Smooth muscle cell (in vitro differentiated cells): ENCODE data around the gene SP2. TPM values are rescaled to one million over a fixed set of nuclear protein-coding genes. Genes with fewer than 3 reads are reported as not detected.
"Not testable (repeated sequence)": the region's sequence is repeated elsewhere in the genome, so short reads cannot be mapped to it uniquely, and the experiment has no call there.

ENCODE experiments used
- DNase-seq: peaks from one replicate; lab custom pipeline; 2025; ENCODE audit not compliant: unreplicated experiment; lab: John Stamatoyannopoulos, UW
- H2AFZ ChIP-seq: fragments of 200-600 bp; sonication (generic); 2 replicates; pipeline ENCODE4 v1.6.0; 2016; ENCODE audit warnings: antibody characterized with exemption, low read depth, mild to moderate bottlenecking
- H3F3A ChIP-seq: fragments of 200-600 bp; sonication (generic); 2 replicates; pipeline ENCODE4 v1.6.0; 2017; ENCODE audit warnings: antibody characterized with exemption, low read depth
- H3K27ac ChIP-seq: fragments of 200-600 bp; sonication (generic); 2 replicates; pipeline ENCODE4 v1.5.1; 2016; ENCODE audit warnings: low read depth, mild to moderate bottlenecking
- H3K27me3 ChIP-seq: fragments of 200-600 bp; sonication (generic); 2 replicates; pipeline ENCODE4 v1.6.1; 2016; ENCODE audit warnings: low read depth, mild to moderate bottlenecking
- H3K36me3 ChIP-seq: fragments of 200-600 bp; sonication (generic); 2 replicates; pipeline ENCODE4 v1.5.1; 2016; ENCODE audit warnings: low read depth
- H3K4me1 ChIP-seq: fragments of 200-600 bp; sonication (generic); 2 replicates; pipeline ENCODE4 v1.5.1; 2016; ENCODE audit warnings: low read depth
- H3K4me2 ChIP-seq: fragments of 200-600 bp; sonication (generic); 2 replicates; pipeline ENCODE4 v1.6.0; 2016; ENCODE audit warnings: mild to moderate bottlenecking
- H3K4me3 ChIP-seq: fragments of 200-600 bp; sonication (generic); 2 replicates; pipeline ENCODE4 v1.5.1; 2016; ENCODE audit warnings: mild to moderate bottlenecking
- H3K79me2 ChIP-seq: fragments of 200-600 bp; sonication (generic); 2 replicates; pipeline ENCODE4 v1.6.0; 2016; ENCODE audit warnings: low read depth, mild to moderate bottlenecking
- H3K9ac ChIP-seq: fragments of 200-600 bp; sonication (generic); 2 replicates; pipeline ENCODE4 v1.6.0; 2016; ENCODE audit warnings: low read depth
- H3K9me3 ChIP-seq: fragments of 200-600 bp; sonication (generic); replicated peaks from 2 replicates; pipeline ENCODE4 v1.5.1; 2016; ENCODE audit warnings: low read depth
- H4K20me1 ChIP-seq: fragments of 200-600 bp; sonication (generic); 2 replicates; pipeline ENCODE4 v1.6.0; 2016; ENCODE audit warnings: low read depth
- WGBS: methylation state at CpG from one replicate; pipeline ENCODE4 v1.1.7; 2016; ENCODE audit warnings: low lambda C conversion rate; 5-methylcytosine and 5-hydroxymethylcytosine counted together
- polyA plus RNA-seq: library from polyadenylated mRNA; unstranded; fragments of >200 nt; fragmentation: Nextera tagmentation; extraction: Ambion mirVana; gene quantifications from 2 replicates; pipeline ENCODE4 v1.2.1, GENCODE V29; 2016
- total RNA-seq: library from RNA; depleted of rRNA; stranded (reverse); fragments of >200 nt; gene quantifications from 2 replicates; pipeline ENCODE4 v1.2.3, GENCODE V29; 2014
- TF ChIP-seq, protein P1 (sequence below): fragments of 200-600 bp; sonication (generic); IDR thresholded peaks from 2 replicates; pipeline ENCODE4 v1.5.1; 2017; ENCODE audit warnings: borderline replicate concordance, mild to moderate bottlenecking, antibody characterized with exemption; ENCODE audit not compliant: insufficient read depth, poor library complexity, severe bottlenecking

The SP2 gene
- total and polyA plus RNA-seq, 2 experiments from 2014 or later, result 2.4 to 9.0 TPM

DNA sequence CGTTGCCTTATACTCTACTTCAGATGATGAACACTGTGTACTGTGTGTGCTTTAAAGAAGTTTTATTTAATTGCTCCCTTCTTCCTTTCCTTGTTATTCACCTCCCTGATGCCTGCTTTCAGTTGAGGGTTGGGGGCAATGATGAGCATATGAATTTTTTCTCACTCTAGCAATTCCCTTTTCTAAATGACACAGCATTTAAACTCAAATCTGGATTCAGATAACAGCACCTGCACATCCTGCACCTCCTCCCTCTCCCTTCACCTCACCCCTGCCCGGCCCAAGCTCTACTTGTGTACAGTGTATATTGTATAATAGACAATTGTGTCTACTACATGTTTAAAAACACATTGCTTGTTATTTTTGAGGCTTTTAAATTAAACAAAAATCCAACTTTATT is 32.4 kb downstream of the SP2 start:
- no peaks in the 10 kb centered on the region for H3F3A ChIP-seq
- no peak overlapping the region for H3K9ac ChIP-seq
- H3K27me3 ChIP-seq, result no peaks in the 10 kb centered on the region
- H4K20me1 ChIP-seq, result no peaks in the 10 kb centered on the region
- DNase-seq, result no peak
- 94% methylated on average over 2 of the region's 2 CpGs for WGBS
- no peak overlapping the region for H3K27ac ChIP-seq
- no peaks in the 10 kb centered on the region for H3K36me3 ChIP-seq
- no peaks in the 10 kb centered on the region for H3K9me3 ChIP-seq
- no peak overlapping the region for H3K4me3 ChIP-seq
- no peak overlapping the region for H2AFZ ChIP-seq
- H3K4me1 ChIP-seq, result no peaks in the 10 kb centered on the region
- no peaks in the 10 kb centered on the region for H3K79me2 ChIP-seq
- H3K4me2 ChIP-seq, result no peak overlapping the region
- TF ChIP-seq, protein P1, sequence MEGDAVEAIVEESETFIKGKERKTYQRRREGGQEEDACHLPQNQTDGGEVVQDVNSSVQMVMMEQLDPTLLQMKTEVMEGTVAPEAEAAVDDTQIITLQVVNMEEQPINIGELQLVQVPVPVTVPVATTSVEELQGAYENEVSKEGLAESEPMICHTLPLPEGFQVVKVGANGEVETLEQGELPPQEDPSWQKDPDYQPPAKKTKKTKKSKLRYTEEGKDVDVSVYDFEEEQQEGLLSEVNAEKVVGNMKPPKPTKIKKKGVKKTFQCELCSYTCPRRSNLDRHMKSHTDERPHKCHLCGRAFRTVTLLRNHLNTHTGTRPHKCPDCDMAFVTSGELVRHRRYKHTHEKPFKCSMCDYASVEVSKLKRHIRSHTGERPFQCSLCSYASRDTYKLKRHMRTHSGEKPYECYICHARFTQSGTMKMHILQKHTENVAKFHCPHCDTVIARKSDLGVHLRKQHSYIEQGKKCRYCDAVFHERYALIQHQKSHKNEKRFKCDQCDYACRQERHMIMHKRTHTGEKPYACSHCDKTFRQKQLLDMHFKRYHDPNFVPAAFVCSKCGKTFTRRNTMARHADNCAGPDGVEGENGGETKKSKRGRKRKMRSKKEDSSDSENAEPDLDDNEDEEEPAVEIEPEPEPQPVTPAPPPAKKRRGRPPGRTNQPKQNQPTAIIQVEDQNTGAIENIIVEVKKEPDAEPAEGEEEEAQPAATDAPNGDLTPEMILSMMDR, result no peak

GRCh38 chr17:47929218-47930000 is 33.4 kb downstream of the SP2 start:
- Histone ChIP-seq H3K79me2 (no peaks in the 10 kb centered on the region), H3K27ac (no peak overlapping the region), H3K27me3 (no peaks in the 10 kb centered on the region), H3K4me3 (no peak overlapping the region), H3K9ac (no peak overlapping the region), H4K20me1 (no peaks in the 10 kb centered on the region), H3K36me3 (no peaks in the 10 kb centered on the region), H3F3A (no peaks in the 10 kb centered on the region), H2AFZ (no peak overlapping the region), H3K4me2 (no peak overlapping the region), H3K9me3 (no peaks in the 10 kb centered on the region), H3K4me1 (no peaks in the 10 kb centered on the region)
- TF ChIP-seq, protein P1, result no peak
- WGBS, result 91% methylated on average over 10 of the region's 10 CpGs
- no peak for DNase-seq

GRCh38 chr17:47931848-47932247 is 35.8 kb downstream of the SP2 start:
- Histone ChIP-seq H3K79me2 (no peaks in the 10 kb centered on the region), H3K9me3 (no peaks in the 10 kb centered on the region), H3K27ac (no peak overlapping the region), H3K27me3 (no peaks in the 10 kb centered on the region), H3K4me3 (no peak overlapping the region), H3K9ac (no peak overlapping the region), H2AFZ (no peak overlapping the region), H3K4me2 (no peak overlapping the region), H3F3A (no peaks in the 10 kb centered on the region), H3K36me3 (no peaks in the 10 kb centered on the region), H4K20me1 (no peaks in the 10 kb centered on the region), H3K4me1 (no peaks in the 10 kb centered on the region)
- TF ChIP-seq, protein P1, result no peak
- WGBS, result 97% methylated on average over 4 of the region's 4 CpGs
- no peak for DNase-seq

DNA sequence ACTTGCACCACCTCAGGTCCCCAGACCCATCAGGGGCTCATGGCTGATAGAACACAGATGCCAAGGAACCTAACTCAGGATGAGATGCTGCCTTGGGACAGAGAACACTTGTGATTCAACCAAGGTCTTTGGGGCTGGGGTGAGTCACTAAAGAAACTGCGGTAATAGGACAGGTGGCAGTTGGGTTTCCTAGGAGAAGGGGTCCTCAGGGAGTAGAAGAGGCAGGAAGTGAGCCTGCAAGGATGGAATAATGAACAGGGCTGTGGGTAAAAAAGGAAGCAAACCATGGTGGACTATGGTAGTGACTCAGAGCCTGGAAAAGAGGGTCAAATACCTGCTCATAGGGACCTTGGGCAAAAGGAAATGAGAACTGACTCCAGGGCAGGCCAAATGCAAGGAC is 38.8 kb downstream of the SP2 start:
- no peaks in the 10 kb centered on the region for H3K27me3 ChIP-seq
- WGBS, result 95% methylated on average over 1 of the region's 1 CpG
- no peak overlapping the region for H3K4me2 ChIP-seq
- H4K20me1 ChIP-seq, result no peaks in the 10 kb centered on the region
- no peaks in the 10 kb centered on the region for H3K4me1 ChIP-seq
- no peak for DNase-seq
- TF ChIP-seq, protein P1, result no peak
- H2AFZ ChIP-seq, result no peak overlapping the region
- no peak overlapping the region for H3K27ac ChIP-seq
- no peaks in the 10 kb centered on the region for H3F3A ChIP-seq
- H3K79me2 ChIP-seq, result no peaks in the 10 kb centered on the region
- no peaks in the 10 kb centered on the region for H3K36me3 ChIP-seq
- no peak overlapping the region for H3K9ac ChIP-seq
- H3K9me3 ChIP-seq, result no peaks in the 10 kb centered on the region
- no peak overlapping the region for H3K4me3 ChIP-seq

DNA sequence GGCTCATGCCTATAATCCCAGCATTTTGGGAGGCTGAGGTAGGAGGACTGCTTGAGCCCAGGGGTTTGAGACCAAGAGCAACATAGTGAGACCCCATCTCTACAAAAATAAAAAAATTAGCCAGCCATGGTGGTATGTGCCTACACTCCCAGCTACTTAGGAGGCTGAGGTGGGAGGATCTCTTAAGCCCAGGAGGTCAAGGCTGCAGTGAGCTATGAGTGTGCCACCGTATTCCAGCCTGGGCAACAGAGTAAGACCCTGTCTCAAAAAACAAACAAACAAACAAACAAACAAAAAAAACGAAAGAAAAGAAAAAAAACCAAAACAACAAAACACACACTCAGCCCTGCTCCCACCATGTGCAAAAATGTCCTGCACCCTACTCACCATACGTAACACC is 39.4 kb downstream of the SP2 start:
- not testable (repeated sequence) for H3K9me3 ChIP-seq, H4K20me1 ChIP-seq, H3K36me3 ChIP-seq, H2AFZ ChIP-seq, H3K27ac ChIP-seq, H3K4me3 ChIP-seq, H3K4me1 ChIP-seq, H3K27me3 ChIP-seq, H3F3A ChIP-seq, H3K79me2 ChIP-seq, DNase-seq, H3K4me2 ChIP-seq, H3K9ac ChIP-seq
- 80% methylated on average over 3 of the region's 3 CpGs for WGBS
